ENCODE data around the gene TIMP2. TPM values are rescaled to one million over a fixed set of nuclear protein-coding genes. Genes with fewer than 3 reads are reported as not detected.

The TIMP2 gene
- total RNA-seq, 2 experiments from 2014 or later: 0.54 TPM; not detected in 1

- Histone ChIP-seq H3K9me3 (ENCODE audit: low read length) (no peaks in the 10 kb centered on the region), H3K27ac (ENCODE audit: low read depth, low read length, poor library complexity, severe bottlenecking) (no peak overlapping the region), H3K4me1 (ENCODE audit: insufficient read depth, low read length, poor library complexity, severe bottlenecking) (no peaks in the 10 kb centered on the region), H3K4me3 (ENCODE audit: low read depth, low read length, poor library complexity, severe bottlenecking) (no peak overlapping the region), H2AFZ (ENCODE audit: low read length) (no peak overlapping the region), H4K20me1 (ENCODE audit: insufficient read depth, low read length) (no peaks in the 10 kb centered on the region), H3K79me2 (ENCODE audit: insufficient read depth, low read depth, low read length) (no peaks in the 10 kb centered on the region), H3K36me3 (ENCODE audit: insufficient read depth, low read length) (no peaks in the 10 kb centered on the region), H3K9me2 (ENCODE audit: insufficient read depth, low read length) (no peaks in the 10 kb centered on the region), H3K4me2 (ENCODE audit: low read length) (no peak overlapping the region)
- DNase-seq (ENCODE audit: low spot score): no peak
- TF ChIP-seq EZH2phosphoT487 (IDR thresholded peaks at IDR 0.05; ENCODE audit: borderline replicate concordance, low read depth, low read length): no peak
- TF ChIP-seq CTCF (conservative IDR thresholded peaks at IDR 0.05; ENCODE audit: low read length): no peak
- intact Hi-C loops (cut with micrococcal nuclease; ENCODE audit: unreplicated experiment): no loop called here
- BruUV-seq (replicated peaks): no TSS peak
- CTCF ChIA-PET (ENCODE audit: unreplicated experiment): interaction anchor here (0.6 kb wide), 1 partner anchor 471 kb away, joined by 3 read pairs; no protein-coding TSS in a partner anchor
- POLR2A ChIA-PET: no interaction called here
These were observed 49.0 kb downstream of the TIMP2 start for GRCh38 chr17:78876094-78876597.

- BruUV-seq (replicated peaks): no TSS peak
- no peaks in the 10 kb centered on the region for H3K36me3 ChIP-seq (ENCODE audit: insufficient read depth, low read length)
- H3K9me2 ChIP-seq (ENCODE audit: insufficient read depth, low read length): no peaks in the 10 kb centered on the region
- no peak for DNase-seq (ENCODE audit: low spot score)
- H3K4me1 ChIP-seq (ENCODE audit: insufficient read depth, low read length, poor library complexity, severe bottlenecking): no peaks in the 10 kb centered on the region
- no peaks in the 10 kb centered on the region for H3K9me3 ChIP-seq (ENCODE audit: low read length)
- intact Hi-C loops (cut with micrococcal nuclease; ENCODE audit: unreplicated experiment): no loop called here
- H3K4me2 ChIP-seq (ENCODE audit: low read length): no peak overlapping the region
- POLR2A ChIA-PET: no interaction called here
- CTCF ChIA-PET (ENCODE audit: unreplicated experiment): interaction anchor here (0.5 to 0.6 kb wide), 2 partner anchors 471 to 997 kb away, joined by 3 read pairs; no protein-coding TSS in a partner anchor
- TF ChIP-seq EZH2phosphoT487 (IDR thresholded peaks at IDR 0.05; ENCODE audit: borderline replicate concordance, low read depth, low read length) (no peak), CTCF (conservative IDR thresholded peaks at IDR 0.05; ENCODE audit: low read length) (no peak)
- no peaks in the 10 kb centered on the region for H4K20me1 ChIP-seq (ENCODE audit: insufficient read depth, low read length)
- H3K27ac ChIP-seq (ENCODE audit: low read depth, low read length, poor library complexity, severe bottlenecking): no peak overlapping the region
- no peaks in the 10 kb centered on the region for H3K79me2 ChIP-seq (ENCODE audit: insufficient read depth, low read depth, low read length)
- H3K4me3 ChIP-seq (ENCODE audit: low read depth, low read length, poor library complexity, severe bottlenecking): no peak overlapping the region
- no peak overlapping the region for H2AFZ ChIP-seq (ENCODE audit: low read length)
These were observed 49.7 kb downstream of the TIMP2 start for GRCh38 chr17:78875363-78876093.

Measured in OCI-LY7 (cell line).